SU-DHL-6 (cell line): ENCODE results near the gene QTRT2.

ENCODE experiments used
- CTCF ChIP-seq: fragments of 200-600 bp; sonication (generic); IDR thresholded peaks from one replicate; pipeline ENCODE4 v1.5.1; 2017; ENCODE audit warnings: antibody characterized with exemption, mild to moderate bottlenecking, low read length, moderate library complexity; ENCODE audit not compliant: insufficient read depth, poor library complexity, severe bottlenecking
- EZH2phosphoT487 ChIP-seq: fragments of 200-600 bp; sonication (generic), shearing (Covaris generic); conservative IDR thresholded peaks from 2 replicates; pipeline ENCODE4 v1.6.1; 2018; ENCODE audit warnings: mild to moderate bottlenecking, antibody characterized with exemption, low read length, moderate library complexity, mixed read lengths

GRCh38 chr3:114056130-114057010 lies at the start of gene QTRT2, which contains the start of gene CCDC191:
- no peak for TF ChIP-seq CTCF
- no peak for TF ChIP-seq EZH2phosphoT487
